H9 (cell line): ENCODE results near the gene RICTOR. TPM values are rescaled to one million over a fixed set of nuclear protein-coding genes. Genes with fewer than 3 reads are reported as not detected.
A peak's percentile ranks its signal among the peaks of the same experiment; 100 is the strongest.

Experiments used
- DNase-seq: peaks from one replicate; pipeline ENCODE4 v3.0.0-alpha.2; 2017
- H2AFZ ChIP-seq: one replicate; pipeline ENCODE4 v1.6.1; 2013; ENCODE audit warnings: mild to moderate bottlenecking, low read length, control low read depth, moderate library complexity
- H2AK5ac ChIP-seq: 2 replicates; pipeline ENCODE4 v1.6.1; 2013; ENCODE audit warnings: low read length, control low read depth, mixed read lengths; ENCODE audit not compliant: insufficient read length
- H2BK120ac ChIP-seq: one replicate; pipeline ENCODE4 v1.6.1; 2013; ENCODE audit warnings: low read depth, mild to moderate bottlenecking, low read length, control low read depth, inconsistent platforms; ENCODE audit not compliant: poor library complexity, severe bottlenecking
- H2BK12ac ChIP-seq: 2 replicates; pipeline ENCODE4 v1.6.1; 2013; ENCODE audit warnings: low read length, control low read depth, mixed read lengths, low read depth; ENCODE audit not compliant: insufficient read length
- H2BK15ac ChIP-seq: 2 replicates; pipeline ENCODE4 v1.6.1; 2013; ENCODE audit warnings: low read depth, low read length, control low read depth
- H2BK20ac ChIP-seq: one replicate; pipeline ENCODE4 v1.6.1; 2013; ENCODE audit warnings: low read depth, mild to moderate bottlenecking, low read length, control low read depth, inconsistent platforms; ENCODE audit not compliant: poor library complexity, severe bottlenecking
- H2BK5ac ChIP-seq: 2 replicates; pipeline ENCODE4 v1.6.1; 2013; ENCODE audit warnings: low read length, control low read depth, mixed read lengths; ENCODE audit not compliant: insufficient read length
- H3K14ac ChIP-seq: 2 replicates; pipeline ENCODE4 v1.6.1; 2013; ENCODE audit warnings: low read length, control low read depth; ENCODE audit not compliant: insufficient read depth
- H3K18ac ChIP-seq: 2 replicates; pipeline ENCODE4 v1.6.1; 2013; ENCODE audit warnings: low read depth, mild to moderate bottlenecking, mixed read lengths, low read length, control low read depth; ENCODE audit not compliant: insufficient read length
- H3K23ac ChIP-seq: 2 replicates; pipeline ENCODE4 v1.6.1; 2013; ENCODE audit warnings: low read length, control low read depth, mixed read lengths, low read depth; ENCODE audit not compliant: insufficient read length
- H3K23me2 ChIP-seq: 2 replicates; pipeline ENCODE4 v1.6.1; 2013; ENCODE audit warnings: low read depth, mild to moderate bottlenecking, mixed read lengths, low read length, control low read depth; ENCODE audit not compliant: insufficient read length, poor library complexity, severe bottlenecking
- H3K27ac ChIP-seq: 2 replicates; pipeline ENCODE4 v1.5.1; 2013; ENCODE audit warnings: low read length, control low read depth, mixed read lengths, low read depth; ENCODE audit not compliant: insufficient read length
- H3K27me3 ChIP-seq: 2 replicates; pipeline ENCODE4 v1.6.1; 2013; ENCODE audit warnings: low read length, control low read depth, inconsistent platforms; ENCODE audit not compliant: insufficient read depth
- H3K4ac ChIP-seq: 2 replicates; pipeline ENCODE4 v1.6.1; 2013; ENCODE audit warnings: low read depth, mild to moderate bottlenecking, control low read depth, inconsistent platforms, low read length, moderate library complexity
- H3K4me1 ChIP-seq: 2 replicates; pipeline ENCODE4 v1.6.1; 2013; ENCODE audit warnings: low read length, control low read depth, inconsistent platforms; ENCODE audit not compliant: insufficient read depth
- H3K4me2 ChIP-seq: 2 replicates; pipeline ENCODE4 v1.6.1; 2013; ENCODE audit warnings: low read length, control low read depth, mixed read lengths; ENCODE audit not compliant: insufficient read length, insufficient read depth
- H3K56ac ChIP-seq: 2 replicates; pipeline ENCODE4 v1.6.1; 2013; ENCODE audit warnings: low read depth, mild to moderate bottlenecking, mixed read lengths, low read length, control low read depth; ENCODE audit not compliant: insufficient read length
- H3K79me1 ChIP-seq: 2 replicates; pipeline ENCODE4 v1.6.1; 2013; ENCODE audit warnings: low read depth, mild to moderate bottlenecking, moderate library complexity, low read length, control low read depth, inconsistent platforms; ENCODE audit not compliant: insufficient read depth, poor library complexity, severe bottlenecking
- H3K79me2 ChIP-seq: 2 replicates; pipeline ENCODE4 v1.6.1; 2013; ENCODE audit warnings: low read length, control low read depth, inconsistent platforms; ENCODE audit not compliant: insufficient read depth
- H3K9ac ChIP-seq: 2 replicates; pipeline ENCODE4 v1.6.1; 2013; ENCODE audit warnings: low read length, control low read depth, mixed read lengths; ENCODE audit not compliant: insufficient read length; ENCODE audit errors: extremely low read depth
- H3K9me3 ChIP-seq: one replicate; pipeline ENCODE4 v1.6.1; 2013; ENCODE audit warnings: low read depth, low read length, inconsistent platforms; ENCODE audit not compliant: control insufficient read depth
- H3T11ph ChIP-seq: one replicate; pipeline ENCODE4 v1.6.1; 2013; ENCODE audit warnings: mild to moderate bottlenecking, low read length, control low read depth, inconsistent platforms
- H4K20me1 ChIP-seq: one replicate; pipeline ENCODE4 v1.6.1; 2013; ENCODE audit not compliant: control insufficient read depth, insufficient read length, insufficient read depth
- H4K5ac ChIP-seq: 2 replicates; pipeline ENCODE4 v1.6.1; 2013; ENCODE audit warnings: low read depth, mild to moderate bottlenecking, mixed read lengths, low read length, control low read depth; ENCODE audit not compliant: insufficient read length
- H4K8ac ChIP-seq: replicated peaks from 2 replicates; pipeline ENCODE4 v1.6.1; 2013; ENCODE audit warnings: low read length, control low read depth, mixed read lengths, low read depth; ENCODE audit not compliant: insufficient read length
- H4K91ac ChIP-seq: 2 replicates; pipeline ENCODE4 v1.6.1; 2013; ENCODE audit warnings: low read depth, mild to moderate bottlenecking, moderate library complexity, mixed read lengths, low read length, control low read depth; ENCODE audit not compliant: insufficient read length
- H3K27ac Mint-ChIP-seq, 3 experiments: 2 replicates in 2 of 3; 3 replicates in 1 of 3; pipeline ENCODE4 v1.8.0; 2020 to 2021; ENCODE audit warnings: mixed read lengths in 3 of 3, mild to moderate bottlenecking in 1 of 3, moderate library complexity in 1 of 3
- H3K27me3 Mint-ChIP-seq: 2 replicates; pipeline ENCODE4 v1.8.0; 2021; ENCODE audit warnings: low read depth, mild to moderate bottlenecking, moderate library complexity, mixed read lengths
- H3K36me3 Mint-ChIP-seq, 3 experiments: 2 replicates in 2 of 3; 3 replicates in 1 of 3; pipeline ENCODE4 v1.8.0; 2020 to 2021; ENCODE audit warnings: low read depth in 3 of 3, mixed read lengths in 3 of 3; ENCODE audit not compliant: insufficient read depth in 1 of 3
- H3K4me1 Mint-ChIP-seq, 2 experiments: 2 replicates each; pipeline ENCODE4 v1.8.0; 2020; ENCODE audit warnings: mixed read lengths in 2 of 2
- H3K4me3 Mint-ChIP-seq, 2 experiments: 2 replicates in 1 of 2; 3 replicates in 1 of 2; pipeline ENCODE4 v1.8.0; 2020 to 2021; ENCODE audit warnings: mild to moderate bottlenecking in 2 of 2, mixed read lengths in 2 of 2, moderate library complexity in 1 of 2
- H3K9me3 Mint-ChIP-seq, 2 experiments: 2 replicates in 1 of 2; 3 replicates in 1 of 2; pipeline ENCODE4 v1.8.0; 2020; ENCODE audit warnings: mild to moderate bottlenecking in 2 of 2, mixed read lengths in 2 of 2, moderate library complexity in 1 of 2
- WGBS: extraction: QIAGEN DNeasy Blood & Tissue Kit; methylation state at CpG from one replicate; pipeline ENCODE4 v1.1.7; 2013; ENCODE audit warnings: missing lambda C conversion rate, low lambda C conversion rate, mixed read lengths; ENCODE audit not compliant: insufficient read length; ENCODE audit errors: extremely low coverage; 5-methylcytosine and 5-hydroxymethylcytosine counted together
- total RNA-seq: library from RNA; stranded (reverse); gene quantifications from 2 replicates; pipeline ENCODE4 v1.2.1, GENCODE V29; 2021
- TF ChIP-seq, protein P1 (sequence below): fragments of 200-600 bp; sonication (generic); conservative IDR thresholded peaks from 3 replicates; pipeline ENCODE4 v1.8.0; 2021; ENCODE audit warnings: antibody characterized with exemption, mild to moderate bottlenecking

RICTOR gene
- total RNA-seq, 1 experiment from 2014 or later = 20.9 TPM

GRCh38 chr5:39055027-39055767 lies 19.0 kb downstream of the RICTOR start:
- H3K27ac Mint-ChIP-seq = peak overlapping the region in 1 of 3 experiments; percentile 44; a peak in 2 of 7 replicates
- H2BK15ac ChIP-seq = no peak overlapping the region
- H3K79me2 ChIP-seq = no peaks in the 10 kb centered on the region; the same call in 1 of the 2 replicates

More at GRCh38 chr5:39055027-39055767, 19.0 kb downstream of the RICTOR start:
- no peak overlapping the region for H3K27ac ChIP-seq
- no peak for DNase-seq
- no peak overlapping the region for H3K56ac ChIP-seq
- H2BK12ac ChIP-seq = no peak overlapping the region
- no peak overlapping the region for H4K8ac ChIP-seq
- H3K79me1 ChIP-seq = no peaks in the 10 kb centered on the region
- Mint-ChIP-seq H3K36me3 (peaks cover 0 to 2% (median 0%) of the 10 kb centered on the region in 3 experiments; a peak in 1 of 7 replicates), H3K4me3 (no peak overlapping the region; a peak in 1 of 5 replicates), H3K9me3 (no peaks in the 10 kb centered on the region), H3K27me3 (no peaks in the 10 kb centered on the region), H3K4me1 (peaks cover 3 to 8% of the 10 kb centered on the region in 2 experiments)
- H2AFZ ChIP-seq = no peak overlapping the region
- H2BK20ac ChIP-seq = no peak overlapping the region
- no peak overlapping the region for H4K91ac ChIP-seq
- no peak overlapping the region for H3K4ac ChIP-seq
- no peak overlapping the region for H2AK5ac ChIP-seq
- H3K14ac ChIP-seq = no peak overlapping the region
- H3K9ac ChIP-seq = no peak overlapping the region
- H3K23me2 ChIP-seq = no peaks in the 10 kb centered on the region
- no peaks in the 10 kb centered on the region for H3K4me1 ChIP-seq
- H3K23ac ChIP-seq = no peak overlapping the region
- H3K4me2 ChIP-seq = no peak overlapping the region
- no peak overlapping the region for H4K5ac ChIP-seq
- no peak overlapping the region for H3K18ac ChIP-seq
- no peaks in the 10 kb centered on the region for H3K9me3 ChIP-seq
- no peak overlapping the region for H3T11ph ChIP-seq
- H2BK5ac ChIP-seq = no peak overlapping the region
- no peak overlapping the region for H2BK120ac ChIP-seq
- TF ChIP-seq, protein P1, sequence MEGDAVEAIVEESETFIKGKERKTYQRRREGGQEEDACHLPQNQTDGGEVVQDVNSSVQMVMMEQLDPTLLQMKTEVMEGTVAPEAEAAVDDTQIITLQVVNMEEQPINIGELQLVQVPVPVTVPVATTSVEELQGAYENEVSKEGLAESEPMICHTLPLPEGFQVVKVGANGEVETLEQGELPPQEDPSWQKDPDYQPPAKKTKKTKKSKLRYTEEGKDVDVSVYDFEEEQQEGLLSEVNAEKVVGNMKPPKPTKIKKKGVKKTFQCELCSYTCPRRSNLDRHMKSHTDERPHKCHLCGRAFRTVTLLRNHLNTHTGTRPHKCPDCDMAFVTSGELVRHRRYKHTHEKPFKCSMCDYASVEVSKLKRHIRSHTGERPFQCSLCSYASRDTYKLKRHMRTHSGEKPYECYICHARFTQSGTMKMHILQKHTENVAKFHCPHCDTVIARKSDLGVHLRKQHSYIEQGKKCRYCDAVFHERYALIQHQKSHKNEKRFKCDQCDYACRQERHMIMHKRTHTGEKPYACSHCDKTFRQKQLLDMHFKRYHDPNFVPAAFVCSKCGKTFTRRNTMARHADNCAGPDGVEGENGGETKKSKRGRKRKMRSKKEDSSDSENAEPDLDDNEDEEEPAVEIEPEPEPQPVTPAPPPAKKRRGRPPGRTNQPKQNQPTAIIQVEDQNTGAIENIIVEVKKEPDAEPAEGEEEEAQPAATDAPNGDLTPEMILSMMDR = no peak
- no peaks in the 10 kb centered on the region for H3K27me3 ChIP-seq
- no peaks in the 10 kb centered on the region for H4K20me1 ChIP-seq
- WGBS = no CpG with 5 or more reads among the region's 3 CpGs
